Upper lobe of left lung (tissue), 6 donors: ENCODE measurements around the gene CAPN2. TPM values are rescaled to one million over a fixed set of nuclear protein-coding genes. Genes with fewer than 3 reads are reported as not detected.
A peak's percentile ranks its signal among the peaks of the same experiment; 100 is the strongest.

Experiments
- ATAC-seq, 2 donors: fragments of 200-7000 bp; cut with Tn5 transposase; one replicate each; pipeline ENCODE4 v1.9.1; 2022; ENCODE audit warnings: mild to moderate bottlenecking in 2 of 2, moderate library complexity in 2 of 2; ENCODE audit not compliant: low FRiP score in 2 of 2
- DNase-seq, 2 donors: peaks; one replicate each; pipeline ENCODE4 v3.0.0-alpha.2; 2019 to 2020
- H3K27ac ChIP-seq, 4 donors: fragments of 200-600 bp; sonication (generic); one replicate each; pipeline ENCODE4 v1.5.1; 2016 to 2019
- H3K27me3 ChIP-seq, 4 donors: fragments of 200-600 bp; sonication (generic); one replicate each; pipeline ENCODE4 v1.5.1; 2017 to 2019
- H3K36me3 ChIP-seq, 4 donors: fragments of 200-600 bp; sonication (generic); one replicate each; pipeline ENCODE4 v1.5.1; 2016 to 2019
- H3K4me1 ChIP-seq, 4 donors: fragments of 200-600 bp; sonication (generic); one replicate each; pipeline ENCODE4 v1.5.1; 2018 to 2019
- H3K4me3 ChIP-seq, 4 donors: fragments of 200-600 bp; sonication (generic); one replicate each; pipeline ENCODE4 v1.5.1; 2017 to 2019; ENCODE audit warnings: mild to moderate bottlenecking in 2 of 4, moderate library complexity in 1 of 4
- H3K9me3 ChIP-seq, 4 donors: fragments of 200-600 bp; sonication (generic); one replicate each; pipeline ENCODE4 v1.5.1; 2018 to 2019
- EP300 ChIP-seq, 4 donors: sonication (generic); formaldehyde crosslinking; IDR thresholded peaks; one replicate each; pipeline ENCODE4 v1.5.1; 2017; ENCODE audit warnings: antibody characterized with exemption in 4 of 4, control low read depth in 2 of 4
- POLR2A ChIP-seq, 4 donors: fragments of 450-650 bp; IDR thresholded peaks; one replicate each; pipeline ENCODE4 v1.5.1; 2016 to 2017; ENCODE audit warnings: antibody characterized with exemption in 4 of 4, mild to moderate bottlenecking in 2 of 4
- POLR2AphosphoS5 ChIP-seq, 2 donors: sonication (generic); formaldehyde crosslinking; IDR thresholded peaks; one replicate each; pipeline ENCODE4 v1.5.1; 2017; ENCODE audit warnings: antibody characterized with exemption in 2 of 2
- WGBS, 2 donors: methylation state at CpG; one replicate each; pipeline ENCODE4 v1.1.5; 2017 to 2018; 5-methylcytosine and 5-hydroxymethylcytosine counted together
- total RNA-seq, 6 donors: library from RNA; depleted of rRNA in 4 of 6; stranded (reverse); fragments of >200 nt in 4 of 6; gene quantifications; one replicate each; pipeline versions ENCODE4 v1.1.0 to v1.2.1, GENCODE V29; 2016 to 2021
- TF ChIP-seq, protein P1 (sequence below), 6 experiments: fragments of 450-650 bp in 4 of 6; fragments of 200-600 bp in 2 of 6; sonication (generic) in 2 of 6; IDR thresholded peaks; one replicate each; pipeline ENCODE4 v1.5.1; 2016 to 2019; ENCODE audit warnings: antibody characterized with exemption in 6 of 6
- donor health status: DM: no; HTN: no; CAD: no; lungs with moderate emphysema.
- donor health status: DM: no; HTN: yes; CAD: no; lungs with severe emphysema.

CAPN2 gene
- total RNA-seq = 1,000 to 10,000 TPM in 1 of 6 donors, 100 to 1,000 TPM in 5; 271 to 1,436 (median 427) TPM

DNA sequence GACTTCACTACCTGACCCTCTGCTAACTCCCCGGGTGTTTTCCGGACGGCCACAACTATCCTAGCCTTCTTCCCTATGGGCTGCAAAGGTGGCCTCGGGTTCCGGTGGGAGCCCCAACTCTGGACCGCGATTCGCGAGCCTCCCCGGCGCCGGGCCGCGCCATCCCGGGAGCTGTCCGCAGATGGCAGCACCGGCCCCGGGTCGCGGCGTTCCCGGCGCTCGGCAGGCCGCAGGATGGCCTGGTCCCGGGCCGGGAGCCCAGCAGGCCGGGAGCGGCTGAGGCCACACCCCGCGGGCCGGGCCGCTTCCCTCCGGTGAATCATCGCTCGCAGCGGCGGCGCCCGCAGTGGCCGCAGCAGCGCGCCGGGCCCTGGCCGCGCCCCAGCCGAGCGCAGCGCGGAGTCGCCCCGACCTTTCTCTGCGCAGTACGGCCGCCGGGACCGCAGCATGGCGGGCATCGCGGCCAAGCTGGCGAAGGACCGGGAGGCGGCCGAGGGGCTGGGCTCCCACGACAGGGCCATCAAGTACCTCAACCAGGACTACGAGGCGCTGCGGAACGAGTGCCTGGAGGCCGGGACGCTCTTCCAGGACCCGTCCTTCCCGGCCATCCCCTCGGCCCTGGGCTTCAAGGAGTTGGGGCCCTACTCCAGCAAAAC is at the start of gene CAPN2:
Gene CAPN2 (plus strand): TSS at position 346 of the 656 bp plus-strand sequence. CDS start 102 bp downstream, at position 448.
- 0 to 1% methylated on average over 14 to 33 of the region's 74 CpGs for WGBS, 2 donors
- ATAC-seq (peak; percentile 92 to 96), DNase-seq (peak; percentile 90 to 96)
- H3K9me3 ChIP-seq = no peaks in the 10 kb centered on the region
- peak; percentile 58 to 78 for TF ChIP-seq POLR2AphosphoS5 (IDR thresholded peaks at IDR 0.05)
- TF ChIP-seq EP300 (IDR thresholded peaks at IDR 0.05) = no peak
- peak in 3 of 4 donors; percentile 81 to 96 (median 95) for TF ChIP-seq POLR2A (IDR thresholded peaks at IDR 0.05)
- TF ChIP-seq, protein P1, sequence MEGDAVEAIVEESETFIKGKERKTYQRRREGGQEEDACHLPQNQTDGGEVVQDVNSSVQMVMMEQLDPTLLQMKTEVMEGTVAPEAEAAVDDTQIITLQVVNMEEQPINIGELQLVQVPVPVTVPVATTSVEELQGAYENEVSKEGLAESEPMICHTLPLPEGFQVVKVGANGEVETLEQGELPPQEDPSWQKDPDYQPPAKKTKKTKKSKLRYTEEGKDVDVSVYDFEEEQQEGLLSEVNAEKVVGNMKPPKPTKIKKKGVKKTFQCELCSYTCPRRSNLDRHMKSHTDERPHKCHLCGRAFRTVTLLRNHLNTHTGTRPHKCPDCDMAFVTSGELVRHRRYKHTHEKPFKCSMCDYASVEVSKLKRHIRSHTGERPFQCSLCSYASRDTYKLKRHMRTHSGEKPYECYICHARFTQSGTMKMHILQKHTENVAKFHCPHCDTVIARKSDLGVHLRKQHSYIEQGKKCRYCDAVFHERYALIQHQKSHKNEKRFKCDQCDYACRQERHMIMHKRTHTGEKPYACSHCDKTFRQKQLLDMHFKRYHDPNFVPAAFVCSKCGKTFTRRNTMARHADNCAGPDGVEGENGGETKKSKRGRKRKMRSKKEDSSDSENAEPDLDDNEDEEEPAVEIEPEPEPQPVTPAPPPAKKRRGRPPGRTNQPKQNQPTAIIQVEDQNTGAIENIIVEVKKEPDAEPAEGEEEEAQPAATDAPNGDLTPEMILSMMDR (IDR thresholded peaks at IDR 0.05) = peak; percentile 78 to 98 (median 95)
- no peaks in the 10 kb centered on the region for H3K27me3 ChIP-seq
- peak within 1 kb of the TSS; percentile 94 to 99 (median 98) for H3K27ac ChIP-seq
- peaks cover 45 to 72% (median 64%) of the 10 kb centered on the region in 4 donors for H3K4me1 ChIP-seq
- peak within 1 kb of the TSS; percentile 38 to 94 (median 88) for H3K4me3 ChIP-seq
- H3K36me3 ChIP-seq = peaks cover 0 to 3% (median 1%) of the 10 kb centered on the region in 4 donors

DNA sequence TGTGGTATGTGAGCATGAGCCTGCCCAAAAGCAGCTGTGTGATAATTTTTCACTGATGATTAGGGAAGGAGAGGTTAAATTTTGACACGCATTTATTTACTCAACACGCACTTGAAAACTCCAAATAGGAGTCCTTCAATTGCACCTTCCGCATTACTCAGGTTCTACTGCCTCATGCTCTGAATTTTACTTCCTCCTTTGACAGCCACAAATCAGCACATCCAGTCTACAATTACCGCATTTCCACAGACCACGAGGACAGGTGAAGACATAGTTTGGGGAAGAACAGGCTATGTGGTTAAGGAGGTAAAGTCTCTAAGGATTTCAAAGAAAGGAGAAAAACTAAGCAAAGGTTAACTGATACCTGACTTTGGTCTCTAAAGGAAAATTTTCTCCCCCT is 49.4 kb upstream of the CAPN2 start:
- H3K27me3 ChIP-seq = no peaks in the 10 kb centered on the region
- peaks cover 0 to 24% (median 6%) of the 10 kb centered on the region in 4 donors for H3K4me1 ChIP-seq
- peak overlapping the region in 2 of 4 donors; percentile 40 to 43 for H3K4me3 ChIP-seq
- peak overlapping the region in 3 of 4 donors; percentile 47 to 73 (median 65) for H3K27ac ChIP-seq
- no peaks in the 10 kb centered on the region for H3K36me3 ChIP-seq
- no peaks in the 10 kb centered on the region for H3K9me3 ChIP-seq
- WGBS, 2 donors = 30 to 41% methylated on average over 5 of the region's 5 CpGs
- ATAC-seq = peak; percentile 44 to 78
- no peak for TF ChIP-seq POLR2A (IDR thresholded peaks at IDR 0.05)
- TF ChIP-seq, protein P1 (IDR thresholded peaks at IDR 0.05) = no peak
- peak in 2 of 4 donors; percentile 11 to 12 for TF ChIP-seq EP300 (IDR thresholded peaks at IDR 0.05)
- TF ChIP-seq POLR2AphosphoS5 (IDR thresholded peaks at IDR 0.05) = peak in 1 of 2 donors; percentile 32
- peak in 1 of 2 donors; percentile 64 for DNase-seq

GRCh38 chr1:223664106-223664505 is 48.2 kb upstream of the CAPN2 start:
- WGBS, 2 donors = 60 to 76% methylated on average over 5 of the region's 5 CpGs
- Histone ChIP-seq H3K9me3 (no peaks in the 10 kb centered on the region), H3K27me3 (no peaks in the 10 kb centered on the region), H3K4me3 (peak overlapping the region in 3 of 4 donors; percentile 28 to 43 (median 40)), H3K4me1 (peaks cover 0 to 31% (median 9%) of the 10 kb centered on the region in 4 donors), H3K27ac (peak overlapping the region in 3 of 4 donors; percentile 25 to 73 (median 65)), H3K36me3 (no peaks in the 10 kb centered on the region)
- ATAC-seq (no peak), DNase-seq (peak in 1 of 2 donors; percentile 64)
- TF ChIP-seq POLR2AphosphoS5 (IDR thresholded peaks at IDR 0.05) (peak in 1 of 2 donors; percentile 31), POLR2A (IDR thresholded peaks at IDR 0.05) (no peak)
- TF ChIP-seq, protein P1 (IDR thresholded peaks at IDR 0.05) = no peak

DNA sequence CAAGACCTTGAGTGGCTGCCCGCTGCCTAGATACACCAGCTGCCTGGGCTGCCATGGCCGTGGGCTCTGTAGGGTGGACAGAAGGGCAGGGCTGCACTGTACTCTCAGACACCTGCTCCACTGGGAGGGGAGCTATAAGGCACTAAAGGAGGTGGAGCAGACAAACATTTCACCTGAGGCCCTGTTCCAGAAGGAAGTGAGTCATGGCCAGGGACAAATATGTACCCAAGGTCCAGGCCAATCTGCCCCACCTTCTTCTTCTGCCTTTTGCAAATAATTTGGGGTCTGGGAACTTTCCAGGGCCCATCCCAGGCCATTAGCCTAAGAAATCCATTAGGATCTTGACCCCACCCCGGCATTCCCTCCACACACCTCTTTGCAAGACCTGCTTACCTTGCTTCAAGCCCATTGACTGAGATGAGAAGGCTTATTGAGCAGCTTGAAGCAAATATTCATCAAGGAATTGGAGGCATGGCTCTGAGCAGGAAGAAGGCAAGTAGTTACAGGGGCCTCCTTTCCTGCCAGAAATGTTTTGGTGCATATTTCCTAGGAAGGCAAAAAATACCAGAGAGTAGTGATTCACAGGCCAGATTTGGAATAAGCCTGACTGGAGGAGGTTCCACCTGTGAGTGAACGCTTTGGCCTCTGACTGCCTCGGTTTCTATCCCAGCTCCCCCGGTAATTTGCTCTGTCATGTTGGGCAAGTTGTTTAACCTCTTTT is 46.6 kb upstream of the CAPN2 start, which contains the start of gene CAPN8:
Gene CAPN8 (minus strand): TSS at position 110 of the 721 bp plus-strand sequence. CDS start 55 bp downstream, at position 55.
- H3K9me3 ChIP-seq = no peaks in the 10 kb centered on the region
- 52 to 63% methylated on average over 5 to 6 of the region's 6 CpGs for WGBS, 2 donors
- peak within 1 kb of the TSS; percentile 39 to 73 (median 62) for H3K27ac ChIP-seq
- ATAC-seq (peak; percentile 52 to 80), DNase-seq (peak in 1 of 2 donors; percentile 82)
- peak within 1 kb of the TSS in 3 of 4 donors; percentile 28 to 43 (median 40) for H3K4me3 ChIP-seq
- H3K36me3 ChIP-seq = no peaks in the 10 kb centered on the region
- no peaks in the 10 kb centered on the region for H3K27me3 ChIP-seq
- H3K4me1 ChIP-seq = peaks cover 0 to 26% (median 10%) of the 10 kb centered on the region in 4 donors
- TF ChIP-seq, protein P1 (IDR thresholded peaks at IDR 0.05) = no peak
- TF ChIP-seq EP300 (IDR thresholded peaks at IDR 0.05) (peak in 1 of 4 donors; percentile 42), POLR2AphosphoS5 (IDR thresholded peaks at IDR 0.05) (peak in 1 of 2 donors; percentile 65), POLR2A (IDR thresholded peaks at IDR 0.05) (peak in 1 of 4 donors; percentile 74)
